NCI-H460 (cell line): ENCODE data around the gene TMEM270. TPM values are rescaled to one million over a fixed set of nuclear protein-coding genes. Genes with fewer than 3 reads are reported as not detected.
"Not testable (repeated sequence)": the region's sequence is repeated elsewhere in the genome, so short reads cannot be mapped to it uniquely, and the experiment has no call there.

Source experiments
- DNase-seq: peaks from one replicate; pipeline ENCODE4 v3.0.0-alpha.2; 2016; ENCODE audit warnings: low read depth; ENCODE audit errors: extremely low read depth
- total RNA-seq: library from RNA; depleted of rRNA; stranded (reverse); fragments of >200 nt; shearing (Covaris generic); gene quantifications from 2 replicates; pipeline ENCODE4 v1.2.3, GENCODE V29; 2014

TMEM270 gene
- total RNA-seq, 1 experiment from 2014 or later, result not detected

DNA sequence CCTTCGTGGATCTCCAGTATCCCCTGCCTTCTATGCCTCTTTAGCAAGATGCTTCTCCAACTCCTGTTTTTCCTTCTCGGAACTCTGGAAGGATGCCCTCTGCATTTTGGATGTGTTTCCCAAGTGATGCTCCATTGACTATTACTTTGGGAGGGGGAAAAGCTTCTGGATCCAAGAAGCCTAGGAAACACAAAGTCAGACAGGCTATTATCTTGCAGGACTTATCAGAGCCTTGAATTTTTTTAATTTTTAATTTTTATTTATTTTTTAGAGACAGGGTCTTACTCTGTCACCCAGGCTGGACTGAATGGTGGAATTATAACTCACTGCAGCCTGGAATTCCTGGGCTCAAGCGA lies 21.1 kb downstream of the TMEM270 start:
- no peak for DNase-seq

DNA sequence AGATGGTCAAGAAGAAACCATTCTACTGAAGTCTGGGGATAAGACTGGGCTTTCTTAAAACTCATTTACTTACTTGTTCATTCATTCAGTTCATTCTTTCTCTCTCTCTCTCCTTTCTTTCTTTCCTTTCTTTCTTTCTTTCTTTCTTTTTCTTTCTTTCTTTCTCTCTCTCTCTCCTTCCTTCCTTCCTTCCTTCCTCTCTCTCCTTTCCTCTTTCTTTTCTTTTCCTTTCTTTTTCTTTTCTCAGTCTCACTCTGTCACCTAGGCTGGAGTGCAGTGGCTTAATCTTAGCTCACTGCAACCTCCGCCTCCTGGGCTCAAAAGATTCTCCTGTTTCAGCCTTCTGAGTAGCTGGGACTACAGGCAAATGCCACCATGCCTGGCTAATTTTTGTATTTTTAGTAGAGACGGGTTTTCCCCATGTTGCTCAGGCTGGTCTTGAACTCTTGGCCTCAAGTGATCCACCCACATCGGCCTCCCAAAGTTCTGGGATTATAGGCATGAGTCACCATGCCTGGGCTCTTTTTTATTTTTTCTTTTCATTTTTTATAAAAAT lies 24.0 kb downstream of the TMEM270 start:
- DNase-seq, result not testable (repeated sequence)

DNA sequence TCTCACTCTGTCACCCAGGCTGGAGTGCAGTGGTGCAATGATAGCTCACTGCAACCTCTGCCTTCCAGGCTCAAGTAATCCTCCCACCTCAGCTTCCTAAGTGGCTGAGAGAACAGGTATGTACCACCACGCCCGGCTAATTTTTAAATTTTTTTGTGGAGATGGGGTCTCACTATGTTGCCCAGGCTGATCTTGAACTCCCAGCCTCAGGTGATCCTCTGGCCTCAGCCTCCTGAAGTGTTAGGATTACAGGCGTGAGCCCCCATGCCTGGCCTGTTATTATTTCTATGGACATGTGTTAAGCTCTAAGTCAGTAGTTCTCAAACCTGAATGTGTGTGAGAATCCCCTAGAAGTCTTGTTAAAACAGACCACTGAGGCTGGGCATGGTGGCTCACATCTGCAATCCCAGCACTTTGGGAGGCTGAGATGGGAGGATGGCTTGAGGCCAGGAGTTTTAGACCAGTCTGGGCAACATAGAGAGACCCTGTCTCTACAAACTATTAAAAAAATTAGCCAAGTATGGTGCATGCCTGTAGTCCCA lies 24.5 kb downstream of the TMEM270 start:
- no peak for DNase-seq

DNA sequence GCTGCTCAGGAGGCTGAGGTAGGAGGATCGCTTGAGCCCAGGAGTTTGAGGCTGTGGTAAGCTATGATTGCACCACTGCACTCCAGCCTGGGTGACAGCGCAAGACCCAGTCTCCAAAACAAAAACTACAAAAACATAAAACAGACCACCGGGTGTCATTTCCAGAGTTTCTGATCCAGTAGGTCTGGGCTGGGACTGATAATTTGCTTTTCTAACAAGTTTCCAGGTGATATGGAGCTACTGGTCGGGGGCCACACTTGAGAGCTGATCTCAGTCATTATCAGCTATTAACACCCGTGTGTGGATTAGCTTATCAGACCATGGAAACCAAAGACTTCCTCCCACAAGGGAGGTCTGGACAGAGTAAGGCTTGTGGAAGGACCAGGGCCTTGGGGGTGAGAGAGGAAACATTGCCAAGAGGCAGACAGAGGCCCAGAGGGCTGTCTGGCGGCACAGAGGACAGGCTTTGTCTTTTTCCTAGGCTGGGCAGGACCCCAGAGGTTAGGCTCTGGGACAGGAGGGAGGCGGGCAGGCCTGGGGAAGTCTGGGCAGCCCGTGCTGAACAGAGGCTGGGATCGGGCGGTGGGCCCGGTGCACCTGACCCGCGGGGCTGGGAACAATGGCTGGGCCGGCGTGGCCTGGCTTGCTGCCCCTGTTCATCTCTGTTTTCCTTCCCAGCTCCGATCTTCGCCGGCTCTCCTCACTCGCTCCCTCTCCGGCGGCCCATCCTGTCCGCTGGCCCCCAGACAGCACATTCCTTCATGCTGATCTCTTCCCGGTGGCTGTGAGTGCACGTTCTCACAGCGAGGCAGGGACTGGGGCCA lies 25.2 kb downstream of the TMEM270 start:
- DNase-seq, result no peak

DNA sequence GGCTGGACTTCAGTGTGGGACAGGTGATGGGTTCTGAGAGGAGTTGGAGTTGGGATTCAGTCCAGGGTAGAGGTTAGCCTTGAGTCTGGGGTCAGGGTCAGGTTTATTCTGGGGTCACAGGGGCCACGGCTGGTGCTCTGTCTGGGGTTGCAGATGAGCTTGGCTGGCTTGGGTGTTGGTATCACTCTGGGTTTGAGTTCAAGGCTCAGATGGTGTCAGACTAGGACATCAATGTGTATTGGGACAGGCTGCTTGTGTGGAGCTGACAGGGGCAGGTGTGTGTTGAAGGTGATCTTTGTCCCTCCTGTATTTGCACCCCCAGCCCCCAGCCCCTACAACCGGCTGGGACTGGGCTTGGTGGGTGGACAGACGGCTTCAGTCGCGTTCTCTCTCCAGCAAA lies 26.8 kb downstream of the TMEM270 start:
- DNase-seq, result no peak

DNA sequence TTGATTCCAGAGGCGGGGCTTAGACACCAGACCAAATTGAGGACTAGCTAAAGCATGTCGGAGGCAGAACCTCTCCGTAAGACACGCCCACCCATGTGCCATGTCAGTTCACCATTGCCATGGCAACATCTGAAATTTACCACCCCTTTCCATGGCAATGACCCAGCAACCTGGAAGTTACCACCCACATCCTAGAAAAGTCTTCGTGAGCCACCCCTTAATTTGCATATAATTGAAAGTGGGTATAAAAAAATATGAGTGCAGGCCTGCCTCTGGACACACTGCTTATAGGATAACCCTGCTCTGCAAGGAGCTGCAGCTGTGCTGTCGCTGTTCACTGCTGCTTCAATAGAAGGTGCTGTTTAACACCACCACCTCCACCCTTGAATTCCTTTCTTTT lies 28.0 kb downstream of the TMEM270 start:
- no peak for DNase-seq

DNA sequence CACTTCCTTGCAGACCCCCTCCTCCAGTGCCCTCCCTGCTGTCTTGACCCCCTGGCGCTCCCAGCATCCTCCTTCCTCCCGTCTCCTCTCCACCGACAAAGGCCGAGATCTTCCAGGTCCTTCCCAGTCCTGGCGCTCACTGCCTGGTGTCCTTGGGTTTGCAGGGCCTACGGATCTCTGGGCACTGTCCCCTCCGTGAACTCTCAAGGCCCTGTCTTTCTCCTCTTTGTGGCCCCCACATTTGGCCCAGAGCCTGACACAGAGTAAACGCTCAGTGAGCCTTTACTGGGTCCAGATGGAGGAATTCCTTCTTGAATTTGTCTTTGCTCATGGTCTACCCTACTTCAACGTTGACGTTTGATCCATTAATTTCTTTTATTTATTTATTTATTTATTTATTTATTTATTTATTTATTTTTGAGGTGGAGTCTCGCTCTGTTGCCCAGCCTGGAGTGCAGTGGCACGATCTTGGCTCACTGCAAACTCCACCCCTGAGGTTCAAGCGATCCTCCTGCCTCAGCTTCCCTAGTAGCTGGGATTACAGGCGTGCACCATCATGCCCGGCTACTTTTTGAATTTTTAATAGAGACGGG lies 29.7 kb downstream of the TMEM270 start:
- no peak for DNase-seq

DNA sequence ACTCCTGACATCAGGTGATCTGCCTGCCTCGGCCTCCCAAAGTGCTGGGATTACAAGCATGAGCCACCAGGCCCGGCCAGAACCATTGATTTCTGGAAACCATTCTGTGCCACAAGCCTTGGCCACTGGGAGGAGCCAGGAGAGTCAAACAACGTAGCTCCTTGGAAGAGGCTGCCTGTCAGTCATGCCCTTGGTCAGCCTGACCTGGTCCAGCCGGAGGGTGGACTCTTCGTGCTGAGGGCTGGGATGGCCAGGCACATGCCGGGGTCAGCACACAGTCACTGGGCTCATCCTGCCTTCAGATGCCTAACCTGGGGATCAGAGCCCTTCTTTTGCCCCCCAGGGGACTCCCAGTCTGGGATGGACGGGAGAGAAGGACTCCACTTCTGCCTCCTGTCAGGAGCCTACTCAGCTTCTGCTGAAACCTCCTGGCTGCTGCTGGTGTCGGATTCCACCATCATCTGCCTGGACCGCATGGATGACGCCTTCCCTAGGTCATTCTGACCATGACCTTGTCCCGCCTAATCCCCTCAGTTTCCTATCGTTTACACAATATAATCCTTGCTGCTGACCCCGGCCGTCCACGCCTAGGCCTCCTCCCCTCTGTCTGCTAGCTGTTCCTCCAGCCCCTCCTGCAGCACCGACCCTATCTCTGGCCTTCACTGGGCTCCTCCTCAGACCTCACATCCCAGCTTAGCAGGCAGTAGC lies 30.4 kb downstream of the TMEM270 start:
- no peak for DNase-seq

DNA sequence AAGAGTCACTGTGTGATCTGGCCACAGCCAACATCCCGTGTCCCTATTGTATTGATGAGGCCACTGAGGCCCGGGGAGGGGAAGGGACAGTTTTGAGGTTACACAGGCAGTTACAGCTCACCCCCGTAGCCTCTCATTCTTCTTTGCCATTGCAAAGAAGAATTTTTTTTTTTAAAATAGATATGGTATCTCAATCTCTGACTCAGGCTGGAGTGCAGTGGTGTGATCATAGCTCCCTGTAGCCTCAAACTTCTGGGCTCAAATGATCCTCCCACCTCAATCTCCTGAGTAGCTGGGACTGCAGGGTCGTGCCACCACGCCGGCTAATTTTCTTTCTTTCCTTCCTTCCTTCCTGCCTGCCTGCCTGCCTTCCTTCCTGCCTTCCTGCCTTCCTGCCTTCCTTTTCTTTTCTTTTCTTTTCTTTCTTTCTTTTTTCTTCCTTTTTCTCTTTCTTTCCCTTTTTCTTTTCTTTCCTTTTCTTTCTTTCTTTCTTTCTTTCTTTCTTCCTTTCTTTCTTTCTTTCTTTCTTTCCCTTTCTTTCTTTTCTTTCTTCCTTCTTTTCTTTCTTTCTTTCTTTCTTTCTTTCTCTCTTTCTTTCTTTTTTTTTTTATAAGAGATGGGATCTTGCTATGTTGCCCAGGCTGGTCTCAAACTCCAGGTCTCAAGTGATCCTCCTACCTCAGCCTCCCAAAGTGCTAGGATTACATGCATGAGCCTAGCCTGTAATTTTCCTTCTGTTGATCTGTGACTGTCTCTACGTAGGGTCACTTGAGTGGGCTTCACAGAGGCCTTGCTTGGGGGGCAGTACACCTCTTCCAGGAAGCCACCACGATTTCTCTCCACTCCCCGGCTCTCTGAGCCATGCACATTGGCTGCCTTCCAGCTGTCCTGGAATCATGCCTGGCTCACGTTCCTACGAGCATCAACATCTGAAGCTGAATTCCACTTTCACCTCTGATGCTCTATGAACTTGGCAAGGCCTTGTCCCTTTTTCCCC lies 31.3 kb downstream of the TMEM270 start:
- DNase-seq, result no peak

DNA sequence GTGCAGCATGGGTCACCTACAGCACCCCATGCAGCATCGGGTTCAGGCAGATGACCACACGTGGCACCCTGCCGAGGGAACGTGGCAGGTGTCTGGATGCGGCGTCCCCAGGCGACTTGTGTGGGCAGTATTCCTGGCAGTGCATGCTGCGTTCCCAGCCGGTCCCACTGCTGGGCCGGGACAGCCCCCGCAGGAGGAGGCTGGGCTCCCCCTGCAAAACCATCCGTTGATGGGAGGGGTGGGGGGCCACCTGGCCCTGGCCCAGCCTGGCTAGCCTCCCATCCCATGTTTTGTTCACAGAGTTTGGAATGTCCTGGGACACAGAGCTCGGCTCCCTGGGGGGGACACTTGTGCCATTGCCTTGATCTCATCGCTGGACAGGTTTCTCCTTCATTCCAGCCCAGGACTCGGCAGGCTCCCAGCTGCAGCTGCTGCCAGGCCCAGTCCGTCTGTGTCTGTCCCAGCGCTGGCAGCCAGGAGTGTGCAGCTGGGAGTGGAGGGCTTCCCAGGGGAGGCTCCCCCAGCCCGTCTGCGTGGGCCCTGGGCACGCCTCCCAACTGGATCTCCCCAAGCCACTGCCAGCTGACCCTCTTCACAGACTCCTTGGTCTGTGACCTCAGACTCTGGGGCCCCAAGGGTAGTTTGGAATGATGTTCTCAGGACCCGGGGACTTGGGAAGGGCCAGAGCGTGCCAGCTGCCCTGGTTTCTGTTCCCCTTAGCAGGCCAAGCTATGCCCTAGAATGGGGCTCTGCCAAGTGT lies 32.6 kb downstream of the TMEM270 start:
- no peak for DNase-seq

DNA sequence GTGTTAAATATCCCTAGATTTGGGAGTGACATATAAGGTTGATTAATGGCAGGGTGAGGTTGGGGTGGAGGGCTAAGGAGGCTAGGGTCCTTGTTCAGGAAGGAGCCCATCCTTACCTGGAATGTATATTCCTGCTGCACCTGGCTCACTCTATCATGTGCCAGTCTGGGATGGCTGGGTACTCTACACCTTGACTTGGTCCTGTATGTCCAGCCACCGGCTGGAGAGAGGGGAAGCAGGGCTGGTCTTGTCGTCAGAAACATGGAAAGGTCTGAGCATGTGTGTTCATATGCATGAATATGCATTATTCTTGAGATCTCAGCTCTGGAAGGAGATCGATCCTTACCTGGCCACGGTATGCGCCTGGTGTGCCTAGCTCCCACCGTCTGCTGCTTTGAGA lies 33.2 kb downstream of the TMEM270 start:
- DNase-seq, result no peak

DNA sequence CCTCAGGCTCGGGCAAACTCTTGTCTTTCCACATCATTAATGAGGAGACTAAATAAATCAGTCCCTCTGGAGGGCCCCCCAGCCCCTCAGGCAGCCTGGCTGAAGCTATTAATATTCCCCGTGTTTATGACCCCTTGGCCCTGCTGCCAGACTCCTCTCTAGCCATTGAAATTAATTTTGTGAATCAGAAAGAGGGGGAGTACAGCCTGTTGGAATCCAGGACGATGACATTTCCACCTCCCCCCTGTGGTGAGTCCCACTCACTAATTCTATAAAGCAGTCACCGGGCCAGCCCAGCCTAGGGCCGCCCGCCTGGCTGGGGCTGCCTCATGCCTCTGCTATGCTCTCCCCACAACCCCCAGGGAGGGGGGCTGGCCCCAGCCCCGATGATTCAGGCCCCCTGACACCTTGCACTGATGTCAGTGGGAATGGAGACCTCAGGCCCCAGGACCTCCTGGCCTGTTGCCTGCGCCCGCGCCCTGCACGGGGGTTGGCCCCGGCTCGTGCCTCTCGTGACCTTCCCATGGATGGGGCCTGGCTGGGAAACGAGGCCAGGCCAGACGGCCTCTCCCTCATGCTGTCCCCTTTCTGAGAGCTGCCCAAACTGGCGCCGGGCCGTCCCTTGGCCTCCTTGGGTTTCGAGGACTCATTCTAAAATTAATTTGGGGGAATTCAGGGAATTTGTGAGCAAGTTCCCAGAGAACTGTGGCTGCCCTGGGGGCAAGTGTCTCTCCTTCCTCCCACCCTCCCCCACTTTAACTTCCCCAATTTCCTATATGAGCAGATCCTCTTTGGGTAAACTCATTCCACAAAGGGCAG lies 34.0 kb downstream of the TMEM270 start:
- no peak for DNase-seq

DNA sequence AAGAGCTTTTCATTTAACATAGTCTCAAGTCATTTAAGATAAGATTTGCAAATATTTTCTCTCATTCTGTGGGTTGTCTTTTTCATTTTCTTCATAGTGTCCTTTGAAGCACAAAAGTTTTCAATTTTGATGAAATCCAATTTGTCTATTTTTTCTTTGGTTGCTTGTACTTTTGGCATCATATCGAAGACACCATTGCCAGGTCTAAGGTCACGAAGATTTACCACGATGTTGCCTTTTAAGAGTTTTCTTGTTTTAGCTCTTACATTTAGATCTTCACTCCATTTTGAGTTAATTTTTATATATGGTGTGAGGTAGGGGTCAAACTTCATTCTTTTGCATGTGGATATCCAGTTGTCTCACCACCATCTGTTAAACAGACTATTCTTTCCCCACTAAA lies 34.7 kb downstream of the TMEM270 start:
- DNase-seq, result no peak

DNA sequence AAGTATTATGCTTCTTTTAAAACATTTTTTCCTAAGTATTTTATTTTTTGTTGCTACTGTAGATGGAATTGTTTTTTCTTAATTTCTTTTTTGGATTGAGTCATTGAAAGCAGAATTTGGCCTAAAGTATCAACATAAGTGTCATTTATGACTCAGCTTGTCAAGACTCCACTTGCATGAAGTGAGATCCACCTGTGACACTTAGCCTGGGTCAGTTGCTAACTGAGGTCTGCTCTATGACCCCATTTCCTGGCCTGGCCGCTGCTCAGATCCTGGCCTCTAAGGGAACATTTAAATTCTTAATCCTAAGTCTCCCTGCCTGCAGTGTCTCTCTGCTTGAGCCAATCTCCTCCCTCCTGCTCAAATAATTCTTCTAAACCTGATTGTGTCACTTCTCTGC lies 35.5 kb downstream of the TMEM270 start:
- DNase-seq, result no peak

DNA sequence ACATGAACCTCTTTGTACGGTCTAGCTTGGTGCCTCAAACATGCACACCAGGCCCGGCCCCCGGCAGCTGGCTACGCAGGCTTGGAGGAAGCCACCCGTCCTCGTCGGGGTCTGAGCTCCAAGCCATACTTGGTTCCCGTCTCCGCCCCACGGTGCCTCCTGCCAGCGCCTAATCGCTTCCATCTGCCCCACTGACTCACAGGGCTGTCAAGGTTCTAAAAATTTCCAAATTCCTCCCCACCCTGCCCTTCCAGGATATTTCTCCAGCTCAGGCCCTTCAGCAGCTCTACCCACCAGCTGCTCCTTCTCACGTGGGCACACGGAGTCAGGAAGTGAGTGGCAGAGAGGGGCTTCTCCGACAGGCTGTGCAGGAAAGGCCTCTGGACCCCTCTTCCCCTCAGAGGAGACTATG lies 38.8 kb downstream of the TMEM270 start:
- no peak for DNase-seq

DNA sequence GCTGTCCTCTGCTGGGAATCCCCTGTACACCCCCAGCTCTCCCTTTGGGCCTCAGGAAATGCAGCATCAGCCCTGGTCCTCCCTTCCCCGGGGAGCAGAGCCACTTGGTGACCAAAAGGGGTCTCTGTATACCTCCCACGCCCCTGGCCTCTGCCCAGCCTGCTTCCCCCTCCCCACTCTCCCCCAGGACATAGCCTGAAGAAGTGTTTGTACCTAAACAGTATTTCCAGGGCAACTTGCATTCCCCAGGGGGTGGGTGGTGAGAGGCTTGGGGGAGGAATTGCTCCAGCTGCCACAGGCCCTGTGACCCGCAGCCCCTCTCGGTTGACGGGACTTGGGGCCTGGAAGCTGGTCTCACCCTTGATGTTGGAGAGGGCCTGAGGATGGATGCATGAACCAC lies 39.3 kb downstream of the TMEM270 start:
- no peak for DNase-seq

DNA sequence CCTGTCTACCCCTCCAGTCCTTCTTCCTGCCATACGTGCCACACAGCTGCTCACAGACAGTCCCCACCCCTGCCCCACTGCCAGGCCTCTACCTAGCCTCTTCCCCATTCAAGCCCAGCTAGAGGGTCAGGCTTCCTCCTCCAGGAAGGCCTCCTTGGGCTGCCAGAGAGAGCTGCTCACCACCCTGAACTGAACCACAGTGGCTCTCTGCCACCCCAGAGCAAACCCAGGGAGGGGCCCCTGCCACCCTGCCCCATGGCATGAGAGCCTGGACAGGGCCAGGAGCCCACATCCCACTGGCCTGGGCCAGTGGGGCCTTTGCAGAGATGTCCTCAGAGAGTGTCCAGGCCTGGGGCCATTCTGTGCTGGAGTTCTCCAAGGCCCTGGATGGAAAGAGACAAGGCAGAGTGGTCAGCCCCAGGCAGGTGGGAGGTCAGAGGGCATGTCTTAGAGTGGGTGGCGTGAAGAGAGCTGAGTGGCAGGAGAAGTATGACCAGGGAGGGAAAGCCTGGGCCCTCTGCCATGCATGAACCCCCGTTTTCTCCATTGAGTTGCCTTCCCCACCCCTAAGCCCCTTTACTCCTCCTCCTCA lies 40.4 kb downstream of the TMEM270 start:
- DNase-seq, result no peak
